HG03097 (cell line): ENCODE measurements around the gene DCLK1.

Source experiments
- ATAC-seq: cut with Tn5 transposase; IDR thresholded peaks from one replicate; pipeline ENCODE4 v1.9.1; 2021; ENCODE audit not compliant: unreplicated experiment, low FRiP score

The DCLK1 gene

DNA sequence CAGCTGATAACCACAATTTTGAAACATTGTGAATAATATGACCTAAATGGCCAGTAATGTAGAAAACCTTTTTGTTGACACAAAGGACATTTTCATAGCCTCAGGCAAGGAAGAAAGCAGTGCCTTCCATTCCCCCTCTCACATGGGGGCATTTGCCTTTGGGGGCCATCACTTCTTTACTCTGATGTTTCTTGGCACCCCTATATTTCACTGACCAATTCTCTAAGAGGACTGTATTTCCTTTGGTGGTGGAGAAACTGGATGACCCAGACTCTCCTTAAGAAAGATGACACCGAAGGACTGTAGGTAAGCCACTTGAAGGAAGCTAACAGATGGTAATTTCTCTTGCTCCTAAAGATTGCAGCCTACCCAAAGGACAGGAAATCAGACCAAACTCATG is 254.6 kb downstream of the DCLK1 start:
- no peak for ATAC-seq

DNA sequence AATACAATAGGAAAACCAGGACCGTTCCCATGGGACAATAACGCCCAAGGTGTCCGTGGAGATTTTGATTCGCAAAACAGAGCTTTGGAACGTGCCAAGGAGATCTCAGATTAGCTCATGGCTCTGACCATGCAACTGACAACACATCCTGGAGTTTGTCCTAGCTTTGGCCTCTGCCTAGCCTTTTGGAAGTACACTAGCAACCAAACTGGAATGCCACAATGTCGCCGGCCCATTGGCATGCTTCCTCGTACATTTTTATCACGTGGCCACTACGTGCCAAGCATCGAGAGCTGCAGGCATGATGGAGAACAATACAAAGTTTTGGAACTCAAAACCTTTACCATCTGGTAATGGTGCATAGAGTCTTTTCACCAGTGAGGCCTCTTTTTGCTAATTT is 256.5 kb downstream of the DCLK1 start:
- ATAC-seq: no peak

DNA sequence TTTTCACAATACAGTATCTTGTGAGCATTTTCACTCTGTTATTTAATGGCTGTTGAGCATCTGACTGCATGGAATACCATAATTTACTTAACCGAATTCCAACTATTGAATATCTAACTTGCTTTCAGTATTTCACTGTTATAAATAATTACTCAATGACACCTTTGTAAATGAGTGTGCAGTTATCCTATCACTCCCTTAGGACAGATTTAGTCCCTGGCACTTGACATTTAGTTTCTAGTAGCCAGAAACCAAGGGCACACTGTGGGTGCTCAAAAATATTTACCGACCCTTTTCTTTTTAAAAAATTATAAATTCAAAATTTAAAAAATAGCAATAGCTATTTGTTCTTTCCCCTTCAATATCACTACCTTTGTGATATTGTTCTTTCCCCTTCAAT is 258.8 kb downstream of the DCLK1 start:
- no peak for ATAC-seq

DNA sequence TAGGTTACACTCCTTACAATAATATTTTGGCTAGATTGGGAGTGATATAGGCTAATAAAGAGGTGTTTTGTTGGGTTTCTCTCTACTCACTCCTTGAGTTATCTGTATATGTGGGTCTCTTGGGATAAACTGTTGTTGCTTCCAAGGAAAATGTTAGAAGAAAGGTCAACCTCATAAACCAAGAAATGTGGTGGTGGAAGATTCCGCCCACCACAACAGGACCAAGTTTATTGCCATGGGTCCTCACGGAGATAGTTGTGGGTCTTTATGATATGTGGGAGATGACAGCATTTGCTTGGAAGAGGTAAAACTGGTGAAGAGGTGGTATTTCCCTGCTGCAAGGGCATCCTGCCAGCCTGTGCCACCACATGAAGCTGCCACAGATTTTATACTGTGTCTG is 259.6 kb downstream of the DCLK1 start:
- no peak for ATAC-seq

DNA sequence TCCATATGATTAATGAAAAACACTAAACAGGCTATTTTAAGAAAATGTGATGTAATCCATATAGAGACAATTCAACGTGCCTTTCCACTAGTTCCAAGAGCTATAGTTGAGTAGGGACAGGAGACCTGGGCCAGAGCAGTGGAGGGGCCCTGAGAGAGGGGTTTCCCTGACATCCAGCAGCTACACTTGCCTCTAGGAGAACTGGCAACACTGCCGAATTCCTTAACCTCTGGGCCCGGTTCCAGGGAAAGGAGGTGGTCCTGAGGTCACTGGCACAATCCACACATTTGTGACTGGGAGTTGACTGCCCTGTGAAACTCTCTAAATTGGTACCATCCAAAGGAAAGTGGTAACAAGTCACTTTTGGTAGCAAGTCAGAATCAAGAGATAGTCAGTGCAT is 264.4 kb downstream of the DCLK1 start:
- ATAC-seq: no peak

DNA sequence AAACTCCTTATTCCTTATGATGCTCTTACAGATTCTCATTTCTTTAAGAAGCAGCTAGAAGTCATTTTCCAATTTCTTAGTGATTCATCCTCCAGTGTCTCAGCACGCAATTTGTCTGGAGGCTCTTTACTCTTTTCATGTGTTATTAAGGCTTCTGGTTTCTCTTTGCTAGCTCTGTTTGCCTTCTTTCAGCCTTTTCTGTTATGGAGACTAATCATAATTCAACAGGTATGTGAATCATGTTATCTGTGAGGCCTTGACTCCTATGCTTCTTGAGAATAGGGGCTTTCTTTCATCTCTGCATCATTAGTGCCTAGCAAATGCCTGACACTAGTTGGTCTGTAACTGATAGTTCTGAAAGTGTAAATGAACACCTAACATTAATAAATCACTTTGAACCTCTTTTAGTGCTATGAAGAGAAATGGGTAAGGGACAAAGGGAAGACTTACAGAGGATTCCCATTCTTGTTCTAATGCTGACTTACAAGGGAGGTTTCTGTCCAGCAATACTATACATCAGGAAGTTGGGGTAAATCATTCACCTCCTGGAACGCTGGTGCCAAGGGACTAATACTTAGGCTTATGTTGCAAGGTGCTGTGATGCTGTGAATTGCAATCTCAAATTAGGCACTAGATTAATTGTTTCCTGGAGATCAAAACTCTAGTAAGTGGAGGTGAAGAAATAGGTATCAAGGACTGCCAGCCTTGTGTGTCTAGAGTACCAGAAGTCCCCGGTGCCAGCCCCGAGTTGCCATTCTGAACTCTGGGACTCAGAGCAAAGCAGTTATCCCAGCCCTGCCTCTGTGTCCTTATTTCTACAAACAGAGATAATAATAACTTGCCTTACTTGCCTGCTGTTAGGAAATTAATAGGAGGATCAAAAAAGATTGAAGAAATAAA is 265.6 kb downstream of the DCLK1 start:
- ATAC-seq: no peak

DNA sequence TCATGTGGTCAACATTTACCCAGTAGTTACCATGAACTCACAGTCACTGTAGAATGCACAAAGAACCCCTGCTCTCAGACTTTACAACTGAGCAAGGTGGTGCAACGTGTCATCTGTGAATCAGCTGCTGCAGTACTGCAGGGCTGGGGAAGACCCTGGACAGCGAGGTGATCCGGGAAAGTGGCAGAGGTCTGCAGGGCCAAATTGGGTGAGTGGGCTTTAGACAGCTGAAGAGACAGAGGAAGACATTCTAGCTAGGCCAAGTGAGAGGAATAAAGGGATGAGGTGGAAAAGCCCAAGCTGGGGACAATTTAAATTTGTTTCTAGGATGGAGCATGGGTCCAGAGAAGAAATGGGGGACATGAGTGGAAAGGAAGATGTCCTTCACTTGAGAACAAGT is 270.5 kb downstream of the DCLK1 start:
- ATAC-seq: no peak

DNA sequence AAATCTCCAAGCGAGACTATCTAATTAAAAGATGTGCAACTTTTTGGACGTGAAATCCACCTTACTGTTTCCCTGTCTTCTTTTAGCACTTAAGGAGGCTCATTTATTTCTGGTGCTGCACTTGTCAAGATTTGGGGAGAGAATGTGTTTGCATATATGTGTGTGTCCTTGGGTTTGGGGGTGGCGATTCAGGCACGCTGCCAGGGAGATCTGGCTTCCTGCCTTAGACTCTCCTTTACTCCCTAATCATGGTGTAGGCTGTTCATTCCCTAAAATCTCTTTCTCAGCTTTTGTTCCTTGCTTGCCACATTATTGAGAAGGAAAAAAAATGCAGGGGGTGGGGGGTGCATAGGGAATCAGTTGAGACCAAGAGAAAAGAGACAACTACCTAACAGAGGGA is 271.2 kb downstream of the DCLK1 start:
- ATAC-seq: no peak

DNA sequence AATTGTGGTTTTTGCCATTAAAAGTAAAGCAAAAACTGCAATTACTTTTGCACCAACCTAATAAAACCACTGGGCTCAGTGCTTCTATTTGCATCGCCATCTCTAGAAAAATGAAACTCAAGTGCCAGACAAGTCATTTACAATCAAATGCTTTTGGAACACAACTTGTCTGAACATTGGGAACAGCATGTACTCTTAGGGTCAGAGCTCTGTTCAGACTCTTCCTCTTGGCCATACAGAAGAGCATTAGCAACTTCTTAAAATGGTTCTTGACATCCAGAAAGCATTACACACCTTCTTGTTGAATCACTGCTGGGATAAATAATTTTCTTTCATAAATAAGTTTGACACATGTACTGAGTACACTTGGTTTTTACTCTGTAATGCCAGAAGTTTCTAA is 272.5 kb downstream of the DCLK1 start:
- no peak for ATAC-seq

DNA sequence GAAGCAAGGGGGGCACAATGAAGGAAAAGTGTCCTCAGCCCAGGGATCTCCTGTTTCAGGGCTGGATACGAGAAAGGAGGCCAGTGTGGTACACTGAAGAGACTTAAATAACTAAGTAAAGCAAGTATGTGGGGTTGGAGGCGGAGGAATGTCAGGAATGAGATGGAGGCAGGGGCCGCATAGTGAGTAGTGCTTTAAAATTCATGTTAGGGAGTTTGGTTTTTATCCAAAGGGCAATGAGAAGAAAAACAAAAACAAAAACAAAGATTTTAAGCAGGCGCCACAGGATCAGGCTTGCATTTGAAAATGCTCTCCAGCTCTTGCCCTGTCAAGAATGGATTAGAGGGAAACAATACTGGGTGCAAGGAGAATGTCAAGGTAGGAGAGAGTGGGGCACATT is 273.4 kb downstream of the DCLK1 start:
- ATAC-seq: no peak

DNA sequence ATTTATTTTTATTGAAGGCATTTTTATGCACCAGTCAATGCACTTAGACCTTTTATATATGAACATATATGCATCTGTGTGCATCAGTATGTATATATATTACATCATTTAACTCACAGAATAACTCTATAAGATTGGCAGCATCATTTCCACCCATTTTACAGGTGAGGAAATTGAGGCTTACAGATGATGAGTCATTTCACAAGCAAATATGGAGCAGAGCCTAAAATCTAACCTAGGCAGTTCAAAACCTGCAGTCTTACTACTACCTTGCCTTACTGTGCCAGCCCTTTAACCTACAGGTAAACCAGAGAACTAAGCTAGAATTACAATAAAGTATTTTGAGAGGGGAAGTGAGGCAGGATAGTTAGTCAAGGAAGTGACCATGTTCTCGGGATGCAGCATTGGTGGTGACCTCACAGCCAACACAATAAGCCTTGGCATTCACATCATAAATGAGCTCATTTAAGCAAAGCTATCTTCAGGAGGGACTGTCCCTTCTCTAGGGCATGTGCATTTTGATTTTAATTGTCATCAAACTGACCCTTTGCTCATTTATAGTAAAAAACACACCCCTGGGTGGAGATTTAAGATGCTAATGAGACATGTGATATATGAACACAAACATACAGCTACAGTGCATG is 274.3 kb downstream of the DCLK1 start:
- no peak for ATAC-seq

DNA sequence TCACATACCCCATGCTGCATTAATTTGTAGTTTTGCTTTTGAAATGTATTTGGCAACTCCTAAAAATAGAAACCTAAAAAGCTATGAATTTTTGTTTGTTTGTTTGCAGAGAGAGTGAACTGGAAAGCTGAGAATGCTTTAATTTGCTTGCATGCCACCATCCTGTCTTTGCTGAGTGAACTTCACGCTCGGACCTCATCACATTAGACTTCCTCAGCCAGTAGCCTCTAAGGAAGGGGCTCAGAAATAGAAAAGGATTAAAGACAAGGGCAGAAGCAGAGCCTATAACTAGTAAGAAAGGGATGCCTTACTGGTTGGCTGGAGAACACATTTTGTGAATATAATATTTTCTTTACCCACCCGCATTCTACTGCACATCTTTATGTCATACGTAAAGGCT is 275.1 kb downstream of the DCLK1 start:
- ATAC-seq: no peak

DNA sequence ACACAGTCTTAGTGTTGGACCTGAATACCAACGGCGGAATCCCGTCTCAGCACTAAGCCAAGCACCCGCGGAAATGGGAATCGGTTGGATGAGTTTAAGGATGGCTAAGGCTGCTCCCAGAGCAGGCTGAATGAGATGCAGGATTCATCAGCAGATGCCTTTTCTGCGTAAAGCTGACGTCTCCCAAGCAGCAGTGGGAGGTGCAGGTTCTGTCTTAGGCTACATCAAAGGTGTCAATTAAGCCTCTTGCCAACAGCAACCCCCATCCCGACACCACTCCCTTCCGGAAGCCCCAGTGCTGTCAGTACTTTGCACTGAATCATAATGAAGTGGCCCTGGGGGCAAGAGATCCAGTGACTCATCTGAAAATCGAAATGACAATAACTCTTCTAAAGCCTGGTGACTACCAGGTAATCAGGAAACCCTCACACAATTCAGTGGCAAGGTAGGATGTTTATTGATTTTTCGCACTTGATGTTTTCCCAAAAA is 275.6 kb downstream of the DCLK1 start:
- no peak for ATAC-seq

DNA sequence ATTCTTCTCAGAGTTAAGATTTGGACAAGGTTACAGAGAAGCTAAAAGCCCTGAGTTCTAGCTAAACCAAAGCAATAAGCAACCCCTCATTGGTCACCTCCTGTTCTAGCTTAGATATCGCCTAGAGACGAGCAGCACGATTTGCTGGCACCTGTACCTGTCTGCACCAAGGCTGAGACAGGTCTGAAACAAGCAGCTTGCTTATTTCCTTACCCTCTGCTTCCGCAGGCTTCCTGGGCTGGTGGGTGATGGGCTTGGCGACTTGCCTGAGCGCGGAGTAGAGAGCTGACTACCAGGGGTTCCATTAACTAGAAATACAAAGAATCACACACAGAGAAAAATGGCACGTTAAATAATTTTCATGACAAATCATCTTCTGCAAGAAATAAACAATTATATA is 276.9 kb downstream of the DCLK1 start:
- no peak for ATAC-seq

DNA sequence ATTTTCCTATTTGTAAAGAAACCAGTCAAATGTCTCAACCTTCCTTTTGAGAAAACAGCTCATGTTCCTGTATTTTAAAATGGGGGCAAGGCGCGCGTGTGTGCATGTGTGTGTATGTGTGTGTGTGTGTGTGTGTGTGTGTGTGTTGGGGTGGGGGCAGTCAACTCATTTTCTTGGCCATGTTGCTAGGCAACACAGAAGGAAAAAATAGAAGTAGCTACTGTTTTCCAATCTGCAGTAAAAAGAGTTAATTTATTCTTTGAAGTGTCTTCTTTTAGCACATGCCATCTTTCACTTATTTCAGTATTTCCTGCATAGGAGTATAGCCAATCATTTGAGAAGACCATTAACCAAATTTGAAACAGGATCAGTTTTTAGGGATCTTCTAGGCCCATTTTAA is 279.3 kb downstream of the DCLK1 start:
- no peak for ATAC-seq

DNA sequence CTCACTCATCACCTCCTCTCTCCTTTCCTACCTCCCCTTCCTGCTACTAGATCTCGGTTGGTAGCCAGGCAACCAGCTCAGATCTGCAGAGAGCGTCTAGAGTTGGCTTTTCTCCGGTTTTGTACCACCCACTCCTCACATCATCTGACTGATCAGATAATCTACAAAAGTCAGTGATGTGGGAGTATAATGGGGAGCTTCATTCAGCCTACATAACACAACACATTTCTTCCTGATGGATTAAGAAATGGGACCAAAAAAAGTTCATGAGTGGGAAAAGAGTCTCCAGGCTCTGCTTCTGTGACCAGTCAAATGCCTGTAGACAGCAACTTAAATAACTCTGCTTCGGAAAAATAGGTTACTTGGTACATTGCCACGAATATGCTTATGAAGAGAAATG is 279.8 kb downstream of the DCLK1 start:
- ATAC-seq: no peak

DNA sequence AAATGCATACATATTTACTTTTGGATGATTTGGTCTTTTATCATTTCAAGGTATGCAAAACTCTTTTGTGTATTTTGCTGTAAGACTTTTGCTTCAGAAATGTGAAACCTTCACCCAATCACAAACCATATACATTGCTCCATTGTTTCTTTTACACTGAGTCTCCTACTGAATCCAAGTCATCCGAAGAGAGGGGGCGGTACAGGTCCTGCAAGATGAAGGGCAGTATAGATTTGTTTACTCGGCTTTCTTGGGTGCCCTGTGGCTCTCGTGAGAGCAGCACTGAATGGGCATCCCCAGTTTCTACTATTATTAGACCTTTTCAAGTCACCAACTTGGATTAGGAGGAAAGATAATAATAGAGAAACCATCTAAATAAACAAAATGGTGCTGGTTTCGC is 280.6 kb downstream of the DCLK1 start:
- no peak for ATAC-seq

DNA sequence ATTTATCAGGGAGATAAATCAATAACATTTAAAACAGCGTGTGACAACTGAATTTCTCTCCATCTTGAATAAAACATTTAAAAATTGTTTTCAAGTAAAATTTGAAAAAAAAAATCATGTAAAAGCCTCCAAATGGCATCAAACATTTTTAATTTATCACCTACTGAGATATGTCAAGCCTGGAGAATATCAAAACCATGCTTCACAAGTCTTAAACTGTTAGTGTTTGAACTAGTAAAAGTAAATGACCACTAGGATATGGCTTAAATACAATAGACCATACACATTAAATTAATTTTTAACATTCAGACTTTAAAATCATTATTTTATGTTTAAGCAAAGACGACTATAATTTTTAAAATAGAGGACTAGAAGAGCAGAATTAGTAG is 281.9 kb downstream of the DCLK1 start:
- ATAC-seq: no peak

DNA sequence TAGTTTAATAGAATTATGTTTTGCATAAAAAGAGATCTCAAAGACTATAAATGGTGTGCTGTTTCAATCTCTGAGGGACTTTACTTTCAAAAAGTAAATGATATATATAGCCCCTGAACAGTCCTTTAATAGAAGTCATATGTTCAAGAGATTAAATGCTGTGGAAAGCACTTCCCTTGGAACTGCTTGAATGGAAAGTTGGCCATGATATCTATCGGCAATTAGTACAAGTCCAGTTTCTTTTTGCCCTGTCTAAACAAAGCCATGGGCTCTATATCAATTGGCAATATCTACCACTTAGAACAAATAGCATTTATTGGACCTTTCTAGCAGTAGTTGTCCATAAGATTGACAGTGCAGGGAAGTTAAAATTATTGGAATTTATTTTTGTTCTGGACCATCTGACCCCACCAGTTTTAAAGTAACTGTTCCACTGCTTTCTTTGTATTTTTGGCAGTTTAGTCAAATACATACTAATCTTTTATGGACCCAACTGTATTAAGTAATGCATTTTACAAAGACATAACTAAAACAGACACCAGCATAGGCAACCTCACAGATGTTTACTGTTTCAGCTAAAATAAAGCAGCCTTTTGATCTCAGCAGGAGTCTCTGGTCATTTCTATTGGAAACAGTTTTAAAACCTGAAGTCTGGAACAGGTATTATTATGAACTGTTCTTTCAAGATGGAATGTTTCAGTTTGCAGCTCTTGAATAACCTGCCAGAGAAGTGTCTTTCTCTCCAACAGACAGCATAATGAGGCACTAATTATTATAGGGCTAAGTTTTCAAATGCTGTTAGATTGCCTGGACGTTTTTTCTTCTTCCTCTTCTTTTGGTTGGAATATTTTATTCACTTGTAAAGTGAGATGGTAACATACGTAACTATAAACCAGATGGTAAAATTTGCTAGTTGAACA is 282.6 kb downstream of the DCLK1 start:
- no peak for ATAC-seq

DNA sequence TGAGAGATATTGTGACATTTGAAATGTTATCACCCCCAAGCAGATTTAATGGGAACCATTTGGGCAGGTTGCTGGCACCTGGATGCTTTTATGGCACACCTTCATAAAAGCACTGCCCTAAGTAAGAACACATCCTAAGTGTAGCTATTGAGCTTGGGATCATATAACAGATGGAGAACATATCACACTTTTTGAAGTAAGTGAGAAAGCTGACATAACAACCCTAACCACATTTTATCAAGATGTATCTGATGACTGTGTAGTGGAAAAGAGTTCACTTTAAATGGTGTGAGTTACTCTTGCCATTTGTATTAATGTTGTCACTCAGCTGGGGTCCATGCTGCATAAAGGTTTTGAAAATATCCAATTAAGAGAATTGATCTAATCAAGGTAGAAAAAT is 287.9 kb downstream of the DCLK1 start:
- no peak for ATAC-seq

DNA sequence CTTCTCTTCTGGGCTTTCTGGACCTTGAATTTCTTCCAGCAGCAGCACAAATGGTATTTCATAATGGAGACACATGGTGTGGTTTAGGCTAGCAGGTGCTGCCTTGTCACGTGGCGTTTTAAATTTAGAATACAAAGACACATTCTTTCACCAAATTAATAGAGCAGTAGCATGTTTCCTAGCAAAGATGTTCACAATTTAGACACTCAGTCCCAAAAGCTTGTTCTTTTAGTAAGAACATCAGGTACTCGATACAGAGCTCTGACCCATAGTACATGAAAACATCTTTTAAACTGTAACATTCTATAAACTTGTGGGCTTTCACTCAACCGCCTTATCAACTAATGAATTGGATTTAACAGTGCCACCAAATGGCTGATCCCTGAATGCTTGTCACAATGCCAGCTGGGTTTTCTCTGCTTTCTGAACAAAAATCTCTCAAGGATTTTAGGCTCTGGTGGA is 290.1 kb downstream of the DCLK1 start:
- ATAC-seq: no peak
